ENCODE measurements around the gene AMN1.
"Not testable (repeated sequence)": the region's sequence is repeated elsewhere in the genome, so short reads cannot be mapped to it uniquely, and the experiment has no call there.

Gene AMN1

GRCh38 chr12:31682136-31682962 lies 46.5 kb downstream of the AMN1 start:
- peak; percentile 88 for DNase-seq (ENCODE audit: low read depth)

DNA sequence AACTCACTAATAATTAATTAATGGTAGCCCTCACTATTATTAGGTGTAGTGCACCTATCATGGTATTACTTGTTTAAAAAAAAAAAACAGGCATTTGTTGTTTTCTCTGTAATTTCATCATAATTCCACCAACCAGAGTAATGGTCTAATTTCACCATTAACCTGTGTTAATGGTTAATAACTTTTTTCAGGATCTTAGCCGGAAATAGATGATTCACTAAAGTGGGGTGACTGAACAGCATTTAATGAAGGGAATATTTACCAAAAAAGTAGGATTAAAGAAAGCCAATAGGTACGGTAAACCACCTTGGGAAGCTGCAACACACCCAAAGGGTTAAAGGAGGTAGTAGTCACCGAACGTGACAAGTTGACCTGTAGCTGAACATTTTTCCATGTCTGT lies 56.3 kb downstream of the AMN1 start:
- DNase-seq (ENCODE audit: low read depth) = no peak

- not testable (repeated sequence) for DNase-seq (ENCODE audit: low read depth)
Observed at GRCh38 chr12:31669582-31669981, 59.2 kb downstream of the AMN1 start.

DNA sequence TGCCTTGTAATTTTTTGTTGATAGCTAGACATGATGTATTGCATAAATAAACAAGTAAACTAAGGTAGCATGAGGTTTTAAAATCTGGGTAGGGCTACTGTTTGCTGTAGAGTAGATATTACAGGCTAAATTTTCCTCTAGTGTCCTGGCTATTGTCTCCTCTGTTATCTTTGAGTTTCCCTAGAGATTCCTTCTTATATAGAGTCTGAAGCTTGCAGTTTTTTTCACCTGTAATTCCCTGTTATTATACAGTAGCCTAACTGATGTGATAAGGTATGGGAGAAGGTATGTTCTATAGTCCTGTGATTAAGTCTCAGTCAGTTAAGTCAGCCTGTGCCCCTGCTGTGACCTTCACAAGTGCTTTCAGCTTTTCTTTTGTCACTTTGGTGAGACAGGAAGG lies 59.8 kb downstream of the AMN1 start:
- no peak for DNase-seq (ENCODE audit: low read depth)

DNA sequence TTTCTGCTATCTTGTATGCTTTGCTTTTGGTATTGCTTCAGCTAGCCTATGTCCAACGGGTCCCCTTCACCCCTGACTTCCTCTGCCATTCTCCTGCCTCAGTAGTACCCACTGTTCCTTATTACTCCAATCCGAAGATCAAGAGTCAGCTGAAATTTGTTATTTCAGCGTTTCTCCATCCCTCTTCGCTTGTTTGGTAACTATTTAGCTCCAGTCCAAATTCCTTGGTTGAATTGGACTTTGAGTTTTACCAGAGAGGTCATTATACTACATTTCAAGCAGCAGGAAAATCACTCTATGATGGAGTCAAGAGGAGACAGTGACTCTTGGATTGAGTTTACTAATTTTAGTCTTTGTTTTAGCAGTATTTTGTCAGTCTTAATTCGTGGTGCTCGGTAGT lies 64.8 kb downstream of the AMN1 start:
- no peak for DNase-seq (ENCODE audit: low read depth)

DNA sequence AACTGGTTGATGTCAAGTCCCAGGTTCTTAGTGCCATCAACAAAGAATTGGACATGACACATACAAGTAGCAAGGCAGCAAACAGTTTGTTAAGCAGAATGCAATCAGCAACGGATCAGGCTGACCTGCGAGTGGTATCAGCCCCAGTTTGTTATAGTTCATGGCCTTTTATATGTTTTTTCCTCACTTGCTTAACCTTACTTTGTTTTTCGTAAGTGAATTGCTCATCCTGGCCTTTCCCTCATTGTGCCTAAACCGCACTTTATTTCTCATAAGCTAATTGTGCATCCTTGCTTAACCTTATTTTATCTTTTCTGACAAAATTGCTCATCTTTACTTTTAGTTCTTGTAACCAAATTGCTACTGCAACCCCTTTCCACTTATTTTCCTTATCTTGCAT lies 65.2 kb downstream of the AMN1 start:
- DNase-seq (ENCODE audit: low read depth) = no peak

DNA sequence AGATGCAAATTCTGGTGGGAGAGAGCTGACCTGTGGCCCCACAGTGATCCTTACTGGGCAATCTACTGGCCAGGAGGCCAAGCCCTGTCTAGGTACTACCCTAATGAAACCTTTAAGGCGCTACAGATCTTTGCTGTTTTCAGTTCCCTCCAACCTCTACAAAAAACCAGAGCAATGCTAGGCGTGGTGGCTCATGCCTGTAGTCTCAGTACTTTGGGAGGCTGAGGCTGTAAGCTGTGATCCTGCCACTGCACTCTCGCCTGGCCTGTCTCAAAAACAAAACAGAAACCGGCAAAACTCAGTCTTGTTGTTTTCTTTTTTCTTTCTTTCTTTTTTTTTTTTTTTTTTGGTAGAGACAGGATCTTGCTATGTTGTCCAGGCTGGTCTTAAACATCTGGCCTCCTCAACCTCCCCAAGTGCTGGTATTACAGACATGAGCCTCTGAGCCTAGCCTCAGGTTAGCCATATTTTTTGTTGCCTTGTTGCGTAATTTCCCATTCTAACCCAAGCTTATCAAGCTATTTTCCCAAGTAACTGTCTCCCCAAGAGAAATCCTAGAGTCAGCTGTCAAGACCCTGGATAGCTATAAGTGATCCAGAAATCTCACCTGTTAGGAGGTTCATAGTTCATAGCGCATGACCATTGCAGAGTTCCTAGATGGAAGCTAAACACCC lies 66.5 kb downstream of the AMN1 start:
- DNase-seq (ENCODE audit: low read depth) = no peak

DNA sequence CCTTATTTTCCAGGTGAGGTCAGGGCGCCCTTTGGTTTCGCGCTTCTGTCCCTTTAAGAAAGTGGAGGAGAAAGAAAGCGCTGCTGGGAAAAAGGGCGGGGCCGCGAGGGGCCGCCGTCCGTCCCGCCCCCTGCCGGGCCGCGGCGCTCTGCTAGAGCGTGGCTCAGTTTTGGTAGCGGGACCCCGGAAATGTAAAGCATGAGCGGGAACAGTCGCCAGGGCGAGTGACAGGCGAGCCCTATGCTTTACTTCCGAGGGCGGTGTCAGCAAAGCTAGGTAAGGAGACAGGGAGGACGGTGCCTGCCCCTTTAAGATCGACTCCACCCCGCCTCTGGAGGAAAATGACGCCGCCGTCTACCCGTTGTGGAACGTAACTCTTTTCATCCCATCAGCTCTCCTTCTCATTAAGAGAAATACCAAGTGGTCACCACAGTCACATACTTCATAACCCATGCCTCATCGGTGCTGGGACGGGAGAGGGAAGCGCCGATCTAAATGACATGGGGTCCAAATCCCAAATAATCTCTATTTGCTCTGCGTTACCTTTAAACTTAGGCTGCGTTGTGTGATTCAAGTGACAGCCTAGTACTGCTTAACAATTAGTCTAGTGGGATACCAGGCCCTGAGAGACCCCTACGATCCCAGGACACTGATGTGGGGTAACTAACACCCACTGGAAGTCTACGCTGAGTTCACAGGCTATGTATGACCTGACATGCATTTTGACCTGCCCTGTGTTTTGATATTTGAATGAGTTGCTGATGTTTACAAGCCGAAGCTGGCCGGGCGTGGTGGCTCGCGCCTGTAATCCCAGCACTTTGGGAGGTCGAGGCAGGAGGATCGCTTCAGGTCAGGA lies 69.5 kb downstream of the AMN1 start, which contains the start of gene ETFBKMT:
Gene ETFBKMT, plus strand, starts transcription at position 602 of the 856 bp plus-strand sequence. CDS start 2,266 bp downstream, outside the sequence.
- peak; percentile 85 for DNase-seq (ENCODE audit: low read depth)

- DNase-seq (ENCODE audit: low read depth) = no peak
Observed at GRCh38 chr12:31658471-31659086, 70.2 kb downstream of the AMN1 start.

- DNase-seq (ENCODE audit: low read depth) = no peak
Observed at GRCh38 chr12:31655792-31656191, 73.0 kb downstream of the AMN1 start.

- DNase-seq (ENCODE audit: low read depth) = no peak
Observed at GRCh38 chr12:31655208-31655607, 73.6 kb downstream of the AMN1 start.

DNA sequence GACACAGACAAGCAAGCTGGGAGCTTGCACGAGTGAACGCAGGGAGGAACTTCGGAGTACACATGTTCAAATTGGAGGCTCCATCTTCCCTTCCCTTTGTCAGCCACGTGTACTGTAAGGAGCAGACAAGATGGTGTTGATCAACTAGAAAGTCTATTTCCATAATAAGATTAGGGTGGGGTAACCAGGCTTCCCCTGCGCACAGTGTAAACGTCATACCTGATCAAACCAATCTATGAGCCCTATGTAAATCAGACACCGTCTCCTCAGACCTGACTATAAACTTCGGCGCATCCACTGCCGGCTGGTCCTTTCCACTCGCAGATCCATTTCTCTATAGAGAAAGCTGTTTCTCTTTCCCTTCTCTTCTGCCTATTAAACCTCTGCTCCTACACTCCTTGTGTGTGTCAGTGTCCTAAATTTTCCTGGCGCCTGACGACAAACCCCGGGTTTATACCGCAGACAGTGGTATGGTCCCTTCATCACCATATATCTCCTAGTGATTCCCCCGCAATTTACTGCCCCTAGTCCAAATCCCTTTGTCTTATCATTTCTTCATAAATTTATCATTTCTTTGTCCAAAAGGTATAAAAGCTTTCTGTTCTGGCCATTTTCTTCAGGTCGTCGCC lies 76.8 kb downstream of the AMN1 start:
- DNase-seq (ENCODE audit: low read depth) = no peak

GRCh38 chr12:31650918-31651317 lies 77.9 kb downstream of the AMN1 start:
- no peak for DNase-seq (ENCODE audit: low read depth)

- no peak for DNase-seq (ENCODE audit: low read depth)
Observed at GRCh38 chr12:31647086-31647491, 81.7 kb downstream of the AMN1 start.

DNA sequence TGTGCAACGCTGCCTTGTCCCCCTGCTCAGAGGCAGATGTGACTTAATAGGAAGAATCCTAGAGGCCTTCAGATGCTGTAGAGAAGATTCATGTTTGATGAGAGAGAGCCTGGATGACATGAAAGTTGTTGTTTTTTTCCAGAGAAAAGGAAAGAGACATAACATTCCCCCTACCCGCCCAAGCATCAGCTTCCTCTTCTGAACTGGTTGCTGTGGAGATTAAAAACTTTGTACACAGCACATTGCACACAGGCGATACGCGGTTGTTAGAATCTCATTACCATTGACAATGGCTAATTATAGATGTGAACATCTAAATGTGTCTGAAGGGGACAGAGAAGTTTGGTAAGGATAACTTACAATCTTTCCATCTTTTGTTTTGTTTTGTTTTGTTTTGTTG lies 82.9 kb downstream of the AMN1 start:
- DNase-seq (ENCODE audit: low read depth) = no peak

DNA sequence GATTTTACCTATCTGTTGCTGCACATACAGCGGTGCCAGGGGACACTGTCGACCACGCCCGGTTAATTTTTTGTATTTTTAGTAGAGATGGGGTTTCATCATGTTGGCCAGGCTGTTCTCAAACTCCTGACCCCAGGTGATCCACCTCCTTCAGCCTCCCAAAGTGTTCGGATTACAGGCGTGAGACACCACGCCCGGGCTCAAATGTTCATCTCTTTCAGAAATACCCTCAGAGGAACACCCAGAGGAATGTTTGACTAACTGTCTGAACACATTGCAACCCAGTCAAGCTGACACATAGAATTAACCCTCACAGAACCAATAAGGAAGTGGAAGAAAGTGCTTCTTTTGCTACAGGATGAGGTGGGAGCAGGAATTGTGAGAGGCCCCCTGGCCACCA lies 84.3 kb downstream of the AMN1 start:
- peak; percentile 22 for DNase-seq (ENCODE audit: low read depth)

DNA sequence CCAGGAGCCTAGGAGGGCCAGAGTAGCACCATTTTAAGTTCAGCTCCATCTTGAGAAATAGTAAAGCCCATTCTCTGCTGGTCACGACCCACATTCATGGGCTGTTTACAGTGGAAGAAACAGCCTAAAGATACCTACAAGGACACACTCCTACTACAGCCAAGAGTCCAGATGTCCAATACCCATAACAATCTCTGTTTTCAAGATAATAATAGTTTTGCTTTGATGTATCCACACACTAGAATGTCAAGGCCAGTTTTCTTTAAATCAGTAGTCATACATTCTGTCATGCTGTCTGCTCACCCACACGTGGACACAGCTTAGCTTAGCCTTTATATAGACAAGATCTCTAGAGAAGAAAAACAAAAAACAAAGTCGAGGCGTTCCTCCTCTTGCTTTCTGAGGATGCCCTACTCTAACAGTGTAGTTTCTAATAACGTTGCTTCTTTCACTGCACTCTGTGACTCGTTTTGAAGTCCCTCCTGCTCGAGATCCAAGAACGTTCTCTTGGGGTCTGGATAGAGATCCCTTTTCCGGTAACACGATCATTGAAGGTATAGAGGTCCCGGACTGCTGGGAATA lies 87.2 kb downstream of the AMN1 start:
- no peak for DNase-seq (ENCODE audit: low read depth)

- no peak for DNase-seq (ENCODE audit: low read depth)
Observed at GRCh38 chr12:31634620-31635019, 94.2 kb downstream of the AMN1 start.

DNA sequence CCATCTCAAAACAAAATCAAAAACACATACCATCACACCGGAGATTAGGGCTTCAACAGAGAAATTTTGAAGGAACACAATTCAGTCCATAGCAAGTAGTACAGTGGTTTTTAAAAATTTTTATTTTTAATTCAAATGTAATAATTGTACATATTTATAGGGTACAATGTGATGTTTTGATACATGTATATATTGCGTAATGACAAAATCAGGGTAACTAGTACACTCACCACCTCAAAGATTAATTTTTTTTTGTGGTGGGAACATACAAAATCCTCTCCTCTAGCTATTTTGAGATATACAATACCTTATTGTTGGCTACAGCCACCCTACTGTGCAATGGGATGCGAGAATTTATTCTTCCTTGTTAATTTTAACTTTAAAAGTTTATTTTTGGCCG lies 95.4 kb downstream of the AMN1 start:
- DNase-seq (ENCODE audit: low read depth) = no peak

DNA sequence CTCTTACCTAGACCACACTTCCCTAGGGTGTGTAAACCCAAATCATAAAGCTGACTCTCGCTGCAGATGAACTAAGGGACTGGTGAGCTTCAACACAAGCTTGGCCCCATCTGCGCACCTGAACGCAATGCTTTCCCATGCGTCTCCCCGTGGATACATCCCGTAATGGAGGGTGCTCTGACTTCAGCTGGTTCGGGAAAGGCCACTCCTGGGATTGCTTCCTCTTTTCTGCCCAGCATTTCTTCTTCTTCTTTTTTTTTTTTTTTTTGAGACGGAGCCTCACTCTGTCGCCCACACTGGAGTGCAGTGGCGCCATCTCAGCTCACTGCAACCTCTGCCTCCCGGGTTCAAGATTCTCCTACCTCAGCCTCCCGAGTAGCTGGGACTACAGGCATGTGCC lies 97.0 kb downstream of the AMN1 start:
- DNase-seq (ENCODE audit: low read depth) = no peak

- no peak for DNase-seq (ENCODE audit: low read depth)
Observed at GRCh38 chr12:31631023-31631724, 97.6 kb downstream of the AMN1 start.
